ENCODE measurements around the gene SLC12A7. TPM values are rescaled to one million over a fixed set of nuclear protein-coding genes. Genes with fewer than 3 reads are reported as not detected.

Gene SLC12A7
- total RNA-seq, 1 donor from 2014 or later, result 24.5 TPM

DNA sequence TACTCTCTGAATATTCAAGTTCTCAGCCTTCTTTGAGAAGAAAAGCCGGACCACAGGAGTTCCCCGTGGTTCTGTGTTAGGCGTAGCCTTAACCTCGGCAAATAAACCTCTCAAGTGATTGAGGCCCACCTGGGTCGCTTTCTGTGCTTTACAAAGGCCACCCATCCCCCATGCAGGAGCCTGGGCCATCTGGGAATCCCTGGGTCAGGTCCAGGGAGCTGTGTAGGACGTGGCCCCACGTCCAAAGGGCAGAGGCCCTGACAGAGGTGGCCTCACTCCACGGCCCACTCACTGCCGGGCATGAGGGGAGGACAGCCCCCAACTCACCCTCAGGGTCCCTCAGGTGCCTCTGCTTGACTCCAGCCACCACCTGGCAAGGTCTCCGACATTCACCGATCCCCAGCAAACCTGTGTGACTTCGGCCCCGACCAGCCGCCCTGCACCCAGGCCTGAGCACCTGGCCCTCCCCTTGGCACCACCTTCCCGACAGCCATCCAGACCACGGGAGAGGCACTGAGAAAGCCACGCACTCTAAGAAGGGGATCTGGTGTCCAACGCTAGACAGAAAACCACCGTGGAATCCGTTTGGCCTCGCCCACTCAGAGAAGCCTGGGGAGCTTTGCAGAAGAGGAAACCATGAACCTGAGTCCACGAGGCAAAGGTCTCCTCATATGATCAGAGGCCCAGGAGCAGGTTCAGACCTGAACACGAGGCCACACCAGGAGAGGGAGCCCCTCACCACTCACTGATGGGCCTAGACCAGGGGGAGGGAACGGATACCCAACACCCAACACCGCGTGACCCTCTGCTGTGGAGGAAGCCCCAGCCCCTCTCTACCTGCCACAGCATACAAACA, 4.5 kb downstream of the SLC12A7 start:
- Mint-ChIP-seq H3K9me3 (ENCODE audit: unreplicated experiment) (no peaks in the 10 kb centered on the region), H3K27me3 (ENCODE audit: unreplicated experiment) (peaks cover 10% of the 10 kb centered on the region), H3K4me3 (ENCODE audit: unreplicated experiment) (no peak overlapping the region), H3K4me1 (ENCODE audit: unreplicated experiment) (peaks cover 8% of the 10 kb centered on the region), H3K36me3 (ENCODE audit: low read depth, unreplicated experiment) (peaks cover 5% of the 10 kb centered on the region), H3K27ac (ENCODE audit: unreplicated experiment) (peak overlapping the region; percentile 18)
- DNase-seq (ENCODE audit: low spot score), result no peak
- no peak for TF ChIP-seq CTCF (IDR thresholded peaks at IDR 0.05; ENCODE audit: unreplicated experiment)

DNA sequence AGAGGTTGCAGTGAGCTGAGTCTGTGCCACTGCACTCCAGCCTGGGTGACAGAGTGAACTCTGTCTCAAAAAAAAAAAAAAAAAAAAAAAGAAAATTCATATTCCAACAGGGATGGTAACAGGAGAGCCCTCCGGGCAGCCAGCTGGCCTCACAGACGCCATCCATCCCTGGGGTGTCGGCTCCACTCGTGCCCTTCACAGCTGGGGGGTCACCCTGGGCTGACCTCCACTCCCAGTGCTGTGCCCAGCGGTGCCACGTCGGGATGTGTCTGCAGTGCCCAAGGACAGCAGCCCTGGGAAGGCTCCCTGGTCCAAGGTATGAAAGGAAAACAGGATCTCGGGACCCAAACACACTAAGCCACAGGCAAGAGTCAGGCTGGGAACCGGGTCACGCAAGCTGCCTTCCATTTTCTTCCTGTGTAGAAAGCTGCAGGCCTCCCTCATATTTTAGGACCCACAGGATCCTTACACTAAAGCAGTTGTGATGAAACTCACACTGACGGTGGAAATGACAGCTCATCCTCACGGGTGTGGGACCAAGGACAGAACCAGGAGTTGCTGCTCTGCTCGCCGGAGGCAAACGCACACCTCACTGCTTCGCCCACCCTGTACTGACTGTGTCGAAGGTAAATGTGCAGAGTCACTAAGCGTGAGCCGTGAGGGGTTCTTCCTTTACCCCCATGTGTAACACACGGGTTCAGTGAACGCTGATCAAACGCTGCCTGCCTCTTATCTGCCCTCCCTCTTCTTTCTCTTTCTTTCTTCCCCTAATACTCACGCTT, 5.3 kb downstream of the SLC12A7 start:
- Mint-ChIP-seq H3K9me3 (ENCODE audit: unreplicated experiment) (no peaks in the 10 kb centered on the region), H3K27me3 (ENCODE audit: unreplicated experiment) (peaks cover 10% of the 10 kb centered on the region), H3K4me3 (ENCODE audit: unreplicated experiment) (no peak overlapping the region), H3K4me1 (ENCODE audit: unreplicated experiment) (peaks cover 10% of the 10 kb centered on the region), H3K36me3 (ENCODE audit: low read depth, unreplicated experiment) (peaks cover 5% of the 10 kb centered on the region), H3K27ac (ENCODE audit: unreplicated experiment) (peak overlapping the region; percentile 18)
- no peak for DNase-seq (ENCODE audit: low spot score)
- TF ChIP-seq CTCF (IDR thresholded peaks at IDR 0.05; ENCODE audit: unreplicated experiment), result no peak

DNA sequence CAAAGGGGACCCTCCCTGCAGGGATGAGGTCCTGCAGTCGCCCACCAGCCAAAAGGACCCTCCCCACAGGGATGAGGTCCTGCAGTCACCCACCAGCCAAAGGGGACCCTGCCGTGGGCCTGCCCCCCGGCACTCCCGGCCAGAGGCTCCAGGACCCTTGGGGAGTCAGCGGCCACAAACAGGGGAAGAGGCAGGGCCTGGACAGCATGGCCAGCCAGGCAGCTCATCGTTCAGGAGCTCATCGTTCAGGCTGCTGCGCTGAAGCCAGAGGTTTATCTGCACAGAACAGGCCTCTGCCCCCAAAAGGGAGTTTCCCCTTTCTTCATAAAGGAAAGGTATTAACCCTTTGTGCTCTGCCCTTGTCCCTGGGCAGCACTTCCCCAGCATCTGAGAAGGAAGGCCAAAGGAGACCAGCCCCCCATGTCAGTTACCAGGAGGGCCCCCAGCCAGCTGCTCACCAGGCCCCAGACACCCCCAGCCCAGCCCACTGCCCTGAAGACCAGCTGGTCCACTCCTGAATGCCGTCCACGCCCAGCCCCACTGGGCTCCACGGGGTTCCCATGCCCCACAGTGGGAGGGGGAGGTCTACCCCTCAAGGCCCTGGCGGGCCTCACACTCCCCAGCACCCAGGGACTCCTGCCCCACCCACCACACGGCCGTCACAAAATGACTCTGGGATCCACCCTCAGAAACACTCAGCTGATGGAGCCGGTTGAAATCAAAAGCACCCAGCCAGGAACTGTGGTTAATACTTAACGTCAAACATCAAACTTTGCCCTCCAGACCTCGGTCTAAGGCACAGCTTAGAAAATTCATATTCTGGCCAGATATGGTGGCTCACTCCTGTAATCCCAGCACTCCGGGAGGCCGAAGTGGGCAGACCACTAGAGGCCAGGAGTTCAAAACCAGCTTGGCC, 6.3 kb downstream of the SLC12A7 start:
- Mint-ChIP-seq H3K4me1 (ENCODE audit: unreplicated experiment) (peaks cover 10% of the 10 kb centered on the region), H3K9me3 (ENCODE audit: unreplicated experiment) (no peaks in the 10 kb centered on the region), H3K4me3 (ENCODE audit: unreplicated experiment) (no peak overlapping the region), H3K36me3 (ENCODE audit: low read depth, unreplicated experiment) (peaks cover 5% of the 10 kb centered on the region), H3K27ac (ENCODE audit: unreplicated experiment) (no peak overlapping the region), H3K27me3 (ENCODE audit: unreplicated experiment) (peaks cover 10% of the 10 kb centered on the region)
- TF ChIP-seq CTCF (IDR thresholded peaks at IDR 0.05; ENCODE audit: unreplicated experiment), result no peak
- DNase-seq (ENCODE audit: low spot score), result no peak

GRCh38 chr5:1104327-1105006, 7.4 kb downstream of the SLC12A7 start:
- no peak for TF ChIP-seq CTCF (IDR thresholded peaks at IDR 0.05; ENCODE audit: unreplicated experiment)
- Mint-ChIP-seq H3K27ac (ENCODE audit: unreplicated experiment) (no peak overlapping the region), H3K4me3 (ENCODE audit: unreplicated experiment) (no peak overlapping the region), H3K4me1 (ENCODE audit: unreplicated experiment) (peaks cover 10% of the 10 kb centered on the region), H3K27me3 (ENCODE audit: unreplicated experiment) (peaks cover 10% of the 10 kb centered on the region), H3K36me3 (ENCODE audit: low read depth, unreplicated experiment) (peaks cover 5% of the 10 kb centered on the region), H3K9me3 (ENCODE audit: unreplicated experiment) (no peaks in the 10 kb centered on the region)
- DNase-seq (ENCODE audit: low spot score), result no peak
